Measurements from ENCODE around the gene SCNN1B. TPM values are rescaled to one million over a fixed set of nuclear protein-coding genes. Genes with fewer than 3 reads are reported as not detected.

The SCNN1B gene
- polyA plus RNA-seq, 1 donor from 2014 or later = not detected

GRCh38 chr16:23355106-23355670 is 53.1 kb downstream of the SCNN1B start:
- Histone ChIP-seq H4K20me1 (ENCODE audit: insufficient read depth) (no peaks in the 10 kb centered on the region), H3K27me3 (ENCODE audit: insufficient read depth, low read depth, low read length) (no peaks in the 10 kb centered on the region), H3K4me3 (ENCODE audit: low read length) (no peak overlapping the region), H3K36me3 (ENCODE audit: insufficient read depth, low read length) (no peaks in the 10 kb centered on the region), H2AFZ (ENCODE audit: low read depth, low read length) (no peak overlapping the region), H3F3A (ENCODE audit: insufficient read depth, low read length, poor library complexity, severe bottlenecking) (no peaks in the 10 kb centered on the region), H3K4me2 (ENCODE audit: low read length) (no peak overlapping the region), H3K79me2 (replicated peaks; ENCODE audit: insufficient read depth, low read length) (no peaks in the 10 kb centered on the region), H3K9me3 (ENCODE audit: low read length) (no peaks in the 10 kb centered on the region), H3K27ac (ENCODE audit: low read length) (no peak overlapping the region), H3K9ac (ENCODE audit: low read length) (no peak overlapping the region), H3K9me2 (ENCODE audit: insufficient read depth, low read length) (no peaks in the 10 kb centered on the region)
- no peak for TF ChIP-seq SMC3 (conservative IDR thresholded peaks at IDR 0.05; ENCODE audit: poor library complexity)
- TF ChIP-seq, protein P1, sequence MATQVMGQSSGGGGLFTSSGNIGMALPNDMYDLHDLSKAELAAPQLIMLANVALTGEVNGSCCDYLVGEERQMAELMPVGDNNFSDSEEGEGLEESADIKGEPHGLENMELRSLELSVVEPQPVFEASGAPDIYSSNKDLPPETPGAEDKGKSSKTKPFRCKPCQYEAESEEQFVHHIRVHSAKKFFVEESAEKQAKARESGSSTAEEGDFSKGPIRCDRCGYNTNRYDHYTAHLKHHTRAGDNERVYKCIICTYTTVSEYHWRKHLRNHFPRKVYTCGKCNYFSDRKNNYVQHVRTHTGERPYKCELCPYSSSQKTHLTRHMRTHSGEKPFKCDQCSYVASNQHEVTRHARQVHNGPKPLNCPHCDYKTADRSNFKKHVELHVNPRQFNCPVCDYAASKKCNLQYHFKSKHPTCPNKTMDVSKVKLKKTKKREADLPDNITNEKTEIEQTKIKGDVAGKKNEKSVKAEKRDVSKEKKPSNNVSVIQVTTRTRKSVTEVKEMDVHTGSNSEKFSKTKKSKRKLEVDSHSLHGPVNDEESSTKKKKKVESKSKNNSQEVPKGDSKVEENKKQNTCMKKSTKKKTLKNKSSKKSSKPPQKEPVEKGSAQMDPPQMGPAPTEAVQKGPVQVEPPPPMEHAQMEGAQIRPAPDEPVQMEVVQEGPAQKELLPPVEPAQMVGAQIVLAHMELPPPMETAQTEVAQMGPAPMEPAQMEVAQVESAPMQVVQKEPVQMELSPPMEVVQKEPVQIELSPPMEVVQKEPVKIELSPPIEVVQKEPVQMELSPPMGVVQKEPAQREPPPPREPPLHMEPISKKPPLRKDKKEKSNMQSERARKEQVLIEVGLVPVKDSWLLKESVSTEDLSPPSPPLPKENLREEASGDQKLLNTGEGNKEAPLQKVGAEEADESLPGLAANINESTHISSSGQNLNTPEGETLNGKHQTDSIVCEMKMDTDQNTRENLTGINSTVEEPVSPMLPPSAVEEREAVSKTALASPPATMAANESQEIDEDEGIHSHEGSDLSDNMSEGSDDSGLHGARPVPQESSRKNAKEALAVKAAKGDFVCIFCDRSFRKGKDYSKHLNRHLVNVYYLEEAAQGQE (IDR thresholded peaks at IDR 0.05; ENCODE audit: borderline replicate concordance) = no peak
- no peak for TF ChIP-seq EZH2 (IDR thresholded peaks at IDR 0.05; ENCODE audit: borderline replicate concordance, insufficient read depth, low read length, poor library complexity, severe bottlenecking)
- TF ChIP-seq, protein P2, sequence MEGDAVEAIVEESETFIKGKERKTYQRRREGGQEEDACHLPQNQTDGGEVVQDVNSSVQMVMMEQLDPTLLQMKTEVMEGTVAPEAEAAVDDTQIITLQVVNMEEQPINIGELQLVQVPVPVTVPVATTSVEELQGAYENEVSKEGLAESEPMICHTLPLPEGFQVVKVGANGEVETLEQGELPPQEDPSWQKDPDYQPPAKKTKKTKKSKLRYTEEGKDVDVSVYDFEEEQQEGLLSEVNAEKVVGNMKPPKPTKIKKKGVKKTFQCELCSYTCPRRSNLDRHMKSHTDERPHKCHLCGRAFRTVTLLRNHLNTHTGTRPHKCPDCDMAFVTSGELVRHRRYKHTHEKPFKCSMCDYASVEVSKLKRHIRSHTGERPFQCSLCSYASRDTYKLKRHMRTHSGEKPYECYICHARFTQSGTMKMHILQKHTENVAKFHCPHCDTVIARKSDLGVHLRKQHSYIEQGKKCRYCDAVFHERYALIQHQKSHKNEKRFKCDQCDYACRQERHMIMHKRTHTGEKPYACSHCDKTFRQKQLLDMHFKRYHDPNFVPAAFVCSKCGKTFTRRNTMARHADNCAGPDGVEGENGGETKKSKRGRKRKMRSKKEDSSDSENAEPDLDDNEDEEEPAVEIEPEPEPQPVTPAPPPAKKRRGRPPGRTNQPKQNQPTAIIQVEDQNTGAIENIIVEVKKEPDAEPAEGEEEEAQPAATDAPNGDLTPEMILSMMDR (IDR thresholded peaks at IDR 0.05; ENCODE audit: poor library complexity, severe bottlenecking) = no peak
- TF ChIP-seq MXI1 (conservative IDR thresholded peaks at IDR 0.05; ENCODE audit: poor library complexity, severe bottlenecking) = no peak
- TF ChIP-seq POLR2AphosphoS5 (IDR thresholded peaks at IDR 0.05) = no peak
- TF ChIP-seq EP300 (conservative IDR thresholded peaks at IDR 0.05; ENCODE audit: poor library complexity, severe bottlenecking) = no peak
- TF ChIP-seq TAF1 (IDR thresholded peaks at IDR 0.05; ENCODE audit: low read depth) = no peak
- TF ChIP-seq RAD21 (conservative IDR thresholded peaks at IDR 0.05) = no peak

GRCh38 chr16:23356941-23357340 is 54.8 kb downstream of the SCNN1B start:
- H2AFZ ChIP-seq (ENCODE audit: low read depth, low read length) = no peak overlapping the region
- no peaks in the 10 kb centered on the region for H3K79me2 ChIP-seq (replicated peaks; ENCODE audit: insufficient read depth, low read length)
- H3K36me3 ChIP-seq (ENCODE audit: insufficient read depth, low read length) = no peaks in the 10 kb centered on the region
- no peaks in the 10 kb centered on the region for H3K27me3 ChIP-seq (ENCODE audit: insufficient read depth, low read depth, low read length)
- no peak for TF ChIP-seq TAF1 (IDR thresholded peaks at IDR 0.05; ENCODE audit: low read depth)
- no peak for TF ChIP-seq EZH2 (IDR thresholded peaks at IDR 0.05; ENCODE audit: borderline replicate concordance, insufficient read depth, low read length, poor library complexity, severe bottlenecking)
- TF ChIP-seq MXI1 (conservative IDR thresholded peaks at IDR 0.05; ENCODE audit: poor library complexity, severe bottlenecking) = no peak
- TF ChIP-seq, protein P2 (IDR thresholded peaks at IDR 0.05; ENCODE audit: poor library complexity, severe bottlenecking) = no peak
- TF ChIP-seq, protein P1 (IDR thresholded peaks at IDR 0.05; ENCODE audit: borderline replicate concordance) = no peak
- no peak for TF ChIP-seq SMC3 (conservative IDR thresholded peaks at IDR 0.05; ENCODE audit: poor library complexity)
- no peak for TF ChIP-seq POLR2AphosphoS5 (IDR thresholded peaks at IDR 0.05)
- TF ChIP-seq EP300 (conservative IDR thresholded peaks at IDR 0.05; ENCODE audit: poor library complexity, severe bottlenecking) = no peak
- no peak for TF ChIP-seq RAD21 (conservative IDR thresholded peaks at IDR 0.05)
- no peak overlapping the region for H3K9ac ChIP-seq (ENCODE audit: low read length)
- H4K20me1 ChIP-seq (ENCODE audit: insufficient read depth) = no peaks in the 10 kb centered on the region
- no peak overlapping the region for H3K4me2 ChIP-seq (ENCODE audit: low read length)
- H3K27ac ChIP-seq (ENCODE audit: low read length) = no peak overlapping the region
- no peaks in the 10 kb centered on the region for H3K9me2 ChIP-seq (ENCODE audit: insufficient read depth, low read length)
- no peak overlapping the region for H3K4me3 ChIP-seq (ENCODE audit: low read length)
- no peaks in the 10 kb centered on the region for H3F3A ChIP-seq (ENCODE audit: insufficient read depth, low read length, poor library complexity, severe bottlenecking)
- H3K9me3 ChIP-seq (ENCODE audit: low read length) = no peaks in the 10 kb centered on the region
